ENCODE results near the gene QRSL1. TPM values are rescaled to one million over a fixed set of nuclear protein-coding genes. Genes with fewer than 3 reads are reported as not detected.

Gene QRSL1
- total and polyA plus RNA-seq, 10 of the 15 experiments (the other 5 are each of a cell fraction or from before 2014, with no cell fraction given): 11.9 to 23.5 (median 15.5) TPM

GRCh38 chr6:106637717-106638341, 8.5 kb downstream of the QRSL1 start (continued):
- TF ChIP-seq ZNF592 (IDR thresholded peaks at IDR 0.05): no peak

GRCh38 chr6:106639812-106640211, 10.4 kb downstream of the QRSL1 start:
- SMC1A ChIA-PET (ENCODE audit: uncharacterized antibody, unreplicated experiment): interaction anchor here (0.9 to 1.5 kb wide), 4 partner anchors 9 to 30 kb away, joined by 3 to 4 read pairs (median 3); no protein-coding TSS in a partner anchor
- in situ Hi-C loops (cut with MboI) (no loop called here), intact Hi-C loops (cut with micrococcal nuclease; ENCODE audit: unreplicated experiment) (loop anchor here (5.0 kb wide), 1 partner anchor 62 kb away; no protein-coding TSS in a partner anchor)
- no TSS peak for BruUV-seq (replicated peaks)
- DNase-seq (ENCODE audit: low read depth, low spot score): no peak
- no peak for FAIRE-seq
- Histone ChIP-seq H3K36me3 (ENCODE audit: control insufficient read depth in 2 of 2, insufficient read depth in 2 of 2, low read length in 1 of 2) (peaks cover 0 to 9% of the 10 kb centered on the region in 2 experiments; a peak in 2 of 4 replicates), H2AFZ (ENCODE audit: control insufficient read depth, low read depth, low read length) (no peak overlapping the region; the same call in 1 of the 2 replicates), H3K4me3 (no peak overlapping the region), H3K27me3 (replicated peaks in 1 of 2; ENCODE audit: control insufficient read depth in 2 of 2, insufficient read depth in 2 of 2, low read length in 1 of 2) (no peaks in the 10 kb centered on the region), H3K9ac (ENCODE audit: control insufficient read depth, insufficient read depth, low read length) (peak overlapping the region; percentile 32; the same call in 1 of the 2 replicates), H3K79me2 (ENCODE audit: control insufficient read depth, insufficient read depth, low read length) (peaks cover 42% of the 10 kb centered on the region), H3K4me2 (ENCODE audit: control insufficient read depth, insufficient read depth) (peak overlapping the region; percentile 67), H3K4me1 (ENCODE audit: control insufficient read depth, insufficient read depth, low read length) (peaks cover 47% of the 10 kb centered on the region), H4K20me1 (ENCODE audit: control insufficient read depth, insufficient read depth) (no peaks in the 10 kb centered on the region), H3K27ac (ENCODE audit: control insufficient read depth, insufficient read depth) (no peak overlapping the region; the same call in 1 of the 2 replicates), H3K9me3 (replicated peaks; ENCODE audit: control insufficient read depth, insufficient read depth, low read length) (no peaks in the 10 kb centered on the region)
- POLR2A ChIA-PET: interaction anchor here (0.8 kb wide), 1 partner anchor 9 kb away, joined by 4 read pairs; no protein-coding TSS in a partner anchor
- RAD21 ChIA-PET (ENCODE audit: unreplicated experiment): no interaction called here
- 42% methylated on average over 4 of the region's 4 CpGs for WGBS (ENCODE audit: insufficient coverage, insufficient replicate concordance, low lambda C conversion rate, missing lambda C conversion rate)
- no peak for ATAC-seq
- no peak for TF ChIP-seq BCL3 (IDR thresholded peaks at IDR 0.05; ENCODE audit: borderline replicate concordance, insufficient read depth, low read depth, low read length, poor library complexity, severe bottlenecking)
- TF ChIP-seq BACH1 (IDR thresholded peaks at IDR 0.05; ENCODE audit: borderline replicate concordance): no peak
- no peak for TF ChIP-seq RUNX3 (IDR thresholded peaks at IDR 0.05; ENCODE audit: low read length)
- no peak for TF ChIP-seq ZSCAN29 (IDR thresholded peaks at IDR 0.05)
- TF ChIP-seq PAX8 (IDR thresholded peaks at IDR 0.05): no peak
- CTCF ChIA-PET: interaction anchor here (4.2 kb wide), 1 partner anchor 31 kb away, joined by 19 read pairs; no protein-coding TSS in a partner anchor

Data from GM12878 (cell line).